ENCODE results near the gene ROR2.

GRCh38 chr9:91562416-91562815 is 387.6 kb downstream of the ROR2 start:
- TF ChIP-seq EZH2 (IDR thresholded peaks at IDR 0.05; ENCODE audit: low read depth, low read length, severe bottlenecking): no peak
- no peak for TF ChIP-seq CEBPB (IDR thresholded peaks at IDR 0.05; ENCODE audit: low read depth, low read length)
- no peak for TF ChIP-seq CTCF (IDR thresholded peaks at IDR 0.05; ENCODE audit: control extremely low read depth in 1 of 3, insufficient read depth in 1 of 3, low read depth in 1 of 3, low read length in 3 of 3)
- no peak for TF ChIP-seq TCF12 (IDR thresholded peaks at IDR 0.05; ENCODE audit: low read depth, low read length)
- no peak for TF ChIP-seq HDAC6 (IDR thresholded peaks at IDR 0.05; ENCODE audit: low read depth, low read length)

Measured in H1 (cell line).